IMR-90 (cell line): Measurements from ENCODE around the gene RHO.

Experiments used
- BHLHE40 ChIP-seq: fragments of 150-350 bp; IDR thresholded peaks from 2 replicates; pipeline ENCODE4 v1.6.1; 2016; ENCODE audit warnings: mild to moderate bottlenecking, low read depth, low read length
- CEBPB ChIP-seq: IDR thresholded peaks from 2 replicates; pipeline ENCODE4 v1.6.1; 2012; ENCODE audit warnings: low read depth, low read length, improper control_type of control experiment
- CHD1 ChIP-seq: IDR thresholded peaks from 2 replicates; pipeline ENCODE4 v1.6.1; 2012; ENCODE audit warnings: low read depth, low read length, improper control_type of control experiment
- CTCF ChIP-seq: conservative IDR thresholded peaks from 2 replicates; pipeline ENCODE4 v1.5.1; 2012; ENCODE audit warnings: mild to moderate bottlenecking, low read depth, low read length, improper control_type of control experiment
- ELK1 ChIP-seq: fragments of 150-350 bp; IDR thresholded peaks from 2 replicates; pipeline ENCODE4 v1.6.1; 2016; ENCODE audit warnings: low read depth, mild to moderate bottlenecking, low read length, moderate library complexity, borderline replicate concordance
- FOS ChIP-seq: fragments of 150-350 bp; IDR thresholded peaks from 2 replicates; pipeline ENCODE4 v1.6.1; 2016; ENCODE audit warnings: low read depth, low read length
- MAFK ChIP-seq: IDR thresholded peaks from 2 replicates; pipeline ENCODE4 v1.6.1; 2012; ENCODE audit warnings: low read depth, low read length, improper control_type of control experiment
- MXI1 ChIP-seq: IDR thresholded peaks from 2 replicates; pipeline ENCODE4 v1.6.1; 2012; ENCODE audit warnings: low read depth, mild to moderate bottlenecking, low read length, moderate library complexity, borderline replicate concordance
- NFE2L2 ChIP-seq: fragments of 150-350 bp; IDR thresholded peaks from 2 replicates; pipeline ENCODE4 v1.6.1; 2016; ENCODE audit warnings: low read depth, mild to moderate bottlenecking, low read length
- POLR2A ChIP-seq: IDR thresholded peaks from 2 replicates; pipeline ENCODE4 v1.6.1; 2012; ENCODE audit warnings: mild to moderate bottlenecking, low read depth, low read length
- RAD21 ChIP-seq: IDR thresholded peaks from 2 replicates; pipeline ENCODE4 v1.6.1; 2012; ENCODE audit warnings: low read length, improper control_type of control experiment
- RCOR1 ChIP-seq: IDR thresholded peaks from 2 replicates; pipeline ENCODE4 v1.6.1; 2012; ENCODE audit warnings: mild to moderate bottlenecking, low read length, improper control_type of control experiment; ENCODE audit not compliant: insufficient replicate concordance
- RFX5 ChIP-seq: IDR thresholded peaks from 2 replicates; pipeline ENCODE4 v1.8.0; 2012; ENCODE audit warnings: low read depth, mild to moderate bottlenecking, low read length, moderate library complexity
- USF2 ChIP-seq: fragments of 150-350 bp; IDR thresholded peaks from 2 replicates; pipeline ENCODE4 v1.6.1; 2017; ENCODE audit warnings: mild to moderate bottlenecking, antibody characterized with exemption, low read length, low read depth

GRCh38 chr3:129514110-129514509 lies 14.3 kb upstream of the RHO start:
- no peak for TF ChIP-seq CTCF
- TF ChIP-seq RAD21 = no peak
- no peak for TF ChIP-seq POLR2A
- no peak for TF ChIP-seq FOS
- TF ChIP-seq BHLHE40 = no peak
- no peak for TF ChIP-seq ELK1
- no peak for TF ChIP-seq MXI1
- no peak for TF ChIP-seq USF2
- no peak for TF ChIP-seq CEBPB
- TF ChIP-seq NFE2L2 = no peak
- TF ChIP-seq CHD1 = no peak
- no peak for TF ChIP-seq RCOR1
- no peak for TF ChIP-seq RFX5
- TF ChIP-seq MAFK = no peak
